ENCODE results near the gene ZFHX3.

Gene ZFHX3

DNA sequence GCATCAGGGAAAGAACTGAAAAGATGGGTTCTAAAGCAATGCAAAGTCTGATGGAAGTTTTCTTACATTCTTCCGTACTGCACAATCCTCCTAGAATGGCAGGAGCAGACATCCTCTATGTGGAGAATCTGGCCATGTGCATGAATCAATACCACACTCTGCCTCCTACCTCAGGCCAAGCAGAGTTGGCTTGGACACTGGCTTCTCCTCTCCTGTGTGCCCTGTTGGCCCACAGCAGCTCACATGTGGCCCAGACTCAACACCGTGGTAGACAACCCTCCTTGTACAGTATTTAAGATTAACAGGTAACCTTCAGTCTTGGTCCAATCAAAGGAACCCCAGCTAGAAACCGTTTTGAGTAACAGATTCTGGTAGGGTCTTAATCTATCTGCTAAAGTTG, 101.9 kb downstream of the ZFHX3 start:
- no peak for DNase-seq

DNA sequence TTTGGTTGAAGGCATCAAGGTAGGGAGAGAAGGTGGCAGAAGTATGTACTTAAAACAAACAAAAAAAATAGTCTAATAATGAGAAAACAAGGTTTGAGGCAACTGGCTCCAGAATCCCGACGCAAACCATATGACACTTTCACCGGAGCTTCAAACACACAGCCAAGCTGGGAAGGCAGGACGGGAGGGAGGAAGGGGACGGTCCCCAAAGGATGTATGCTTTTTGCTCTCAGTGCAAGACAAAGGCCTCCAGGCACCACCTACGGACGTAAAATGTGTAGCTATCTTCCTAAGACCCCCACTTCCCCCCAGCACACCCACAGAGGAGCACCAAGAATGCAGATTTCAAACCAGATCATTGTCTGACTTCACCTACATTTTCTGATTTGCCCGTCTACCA, 102.3 kb downstream of the ZFHX3 start:
- no peak for DNase-seq

DNA sequence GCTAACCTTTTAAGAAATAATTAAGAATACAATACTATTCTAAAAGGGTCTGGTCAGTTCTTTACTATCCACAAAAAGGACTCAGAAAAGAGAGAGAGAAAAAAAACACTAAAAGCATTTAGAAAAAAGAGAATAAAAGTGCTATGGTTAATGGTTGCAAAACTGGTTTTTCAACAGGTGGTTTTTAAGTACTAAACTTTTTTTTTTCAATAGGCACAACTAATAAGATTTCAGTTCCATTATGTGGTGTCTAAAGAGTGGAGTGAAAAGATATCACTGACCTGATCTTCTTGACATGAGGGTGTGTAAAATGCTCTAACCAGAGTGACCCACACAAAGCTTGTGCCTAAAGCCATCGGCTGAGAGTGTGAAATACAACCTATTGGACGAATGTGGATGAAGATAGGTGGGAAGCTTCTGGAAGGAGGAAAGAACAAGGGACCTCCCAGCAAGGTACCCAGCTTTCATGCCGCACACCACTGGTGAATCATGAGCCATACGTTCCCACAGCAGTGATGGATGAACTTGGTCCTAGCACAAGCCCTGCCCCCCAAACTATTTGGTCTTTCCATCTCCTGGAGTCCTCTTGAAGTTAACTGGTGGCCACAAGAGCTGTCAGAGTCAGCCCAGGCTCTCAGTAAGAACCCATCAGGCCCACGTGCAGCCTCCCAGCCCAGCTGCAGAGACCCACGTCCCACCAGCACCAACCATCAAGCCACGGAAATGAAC, 103.0 kb downstream of the ZFHX3 start:
- DNase-seq, result no peak

DNA sequence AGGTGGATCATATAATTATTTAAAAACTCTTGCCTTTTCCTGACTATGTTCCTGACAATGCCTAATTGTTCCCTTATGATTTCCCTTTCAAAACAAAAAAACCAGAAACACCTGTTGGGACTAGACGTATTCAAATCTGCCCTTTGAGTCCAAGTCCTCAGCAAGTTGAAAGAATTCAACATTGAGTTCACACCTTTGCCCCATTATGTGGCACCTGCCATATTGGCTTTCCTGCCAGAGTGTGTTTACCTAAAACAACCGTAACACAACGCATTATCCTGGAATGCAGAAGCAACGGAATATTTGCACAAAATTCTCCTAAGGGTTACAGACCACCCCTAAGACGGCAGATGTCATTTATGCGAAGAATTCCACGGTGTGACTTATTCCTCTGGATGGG, 105.9 kb downstream of the ZFHX3 start:
- DNase-seq, result peak; percentile 26

DNA sequence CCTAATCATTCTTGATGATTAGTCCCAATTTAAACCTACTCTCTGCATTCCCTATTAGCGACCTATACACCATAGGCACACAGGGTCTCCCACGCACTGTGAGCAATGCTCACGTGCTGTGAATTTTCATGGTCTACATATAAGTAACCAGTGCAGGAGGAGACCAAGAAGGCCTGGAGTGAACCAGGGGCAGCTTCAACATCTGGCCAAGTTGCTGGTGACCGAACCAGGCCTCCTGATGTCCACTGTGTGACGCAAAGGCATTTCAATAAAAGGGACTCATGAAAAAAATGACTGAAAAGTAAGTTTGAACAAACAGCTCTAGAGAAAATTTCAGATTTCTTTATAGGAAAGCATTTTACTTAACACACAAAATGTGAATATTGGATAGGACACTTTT, 107.0 kb downstream of the ZFHX3 start:
- DNase-seq, result no peak

DNA sequence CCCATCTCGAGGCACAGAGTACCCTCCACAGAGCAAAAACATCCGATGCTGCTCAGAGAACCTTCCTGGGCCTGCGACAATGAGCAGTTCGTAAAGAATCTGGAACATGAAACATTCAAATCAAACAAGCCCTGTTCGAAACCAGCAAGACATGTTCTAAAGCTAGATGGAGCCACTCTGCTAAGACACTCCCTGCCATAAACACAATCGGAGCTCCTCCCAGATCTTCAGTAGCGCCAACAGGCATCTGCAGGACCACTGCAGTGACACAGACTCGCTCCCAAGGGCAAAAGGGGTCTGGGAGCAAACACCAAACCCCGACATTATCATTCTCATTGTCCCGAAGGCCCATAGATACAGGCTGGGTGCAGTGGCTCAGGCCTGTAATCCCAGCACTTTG, 108.7 kb downstream of the ZFHX3 start:
- no peak for DNase-seq

DNA sequence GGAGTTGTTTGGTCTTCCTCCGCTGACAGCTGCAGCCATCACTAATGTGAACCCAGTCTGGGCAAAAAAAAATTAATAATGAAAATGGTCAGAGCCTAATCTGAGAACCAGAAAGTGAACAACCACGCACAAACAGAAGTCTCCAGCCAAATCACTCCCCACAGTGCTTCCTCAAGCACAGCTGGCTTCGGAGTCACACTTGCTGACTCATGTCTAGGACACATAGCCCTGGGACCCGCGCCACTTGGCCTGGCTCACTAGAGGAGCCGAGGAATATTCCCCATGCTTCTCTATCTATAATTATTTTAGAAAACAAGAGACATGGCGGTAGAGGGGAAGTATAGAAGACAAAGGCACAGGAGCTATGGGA, 109.1 kb downstream of the ZFHX3 start:
- no peak for DNase-seq

DNA sequence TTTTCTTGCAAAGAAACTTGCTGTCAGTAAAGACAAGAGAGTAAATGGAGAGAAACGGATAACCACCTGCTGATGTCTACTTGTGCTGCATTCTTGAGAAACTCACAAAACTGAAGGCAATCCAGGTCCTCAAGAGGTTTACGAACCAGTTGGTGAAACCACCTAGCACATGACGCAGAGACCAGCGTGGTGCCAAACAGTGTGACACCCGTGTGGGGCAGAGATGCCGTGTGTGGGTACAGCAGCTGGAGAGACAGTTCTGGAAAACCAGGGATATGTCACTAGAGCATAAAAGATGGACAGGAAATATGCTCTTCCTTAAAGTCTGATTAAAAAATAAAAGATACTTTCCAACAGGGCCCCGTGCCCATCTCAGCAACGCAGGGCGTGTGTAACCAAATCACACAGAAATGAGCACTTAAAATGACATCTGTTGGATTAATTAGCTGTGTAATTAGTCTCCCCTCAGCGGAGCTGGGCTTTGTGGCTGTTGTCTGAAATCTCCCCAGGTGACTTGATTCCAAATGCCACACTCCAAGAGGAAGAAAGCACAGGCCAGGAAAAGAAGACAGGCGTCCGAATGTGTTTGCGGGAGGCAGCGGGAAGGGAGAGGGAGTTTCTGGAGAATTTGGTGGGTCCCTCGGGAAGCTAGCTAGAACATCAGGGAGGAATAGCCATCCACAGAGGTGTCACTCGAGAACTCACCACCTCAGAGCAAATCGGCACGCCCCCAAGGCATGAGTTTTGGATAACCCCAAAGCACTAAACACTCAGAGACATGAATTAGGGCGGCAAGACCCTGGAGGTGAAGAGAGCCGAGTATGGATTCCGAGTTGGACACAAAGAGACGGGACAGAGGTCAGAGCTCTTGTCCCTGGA, 109.8 kb downstream of the ZFHX3 start:
- peak; percentile 41 for DNase-seq

DNA sequence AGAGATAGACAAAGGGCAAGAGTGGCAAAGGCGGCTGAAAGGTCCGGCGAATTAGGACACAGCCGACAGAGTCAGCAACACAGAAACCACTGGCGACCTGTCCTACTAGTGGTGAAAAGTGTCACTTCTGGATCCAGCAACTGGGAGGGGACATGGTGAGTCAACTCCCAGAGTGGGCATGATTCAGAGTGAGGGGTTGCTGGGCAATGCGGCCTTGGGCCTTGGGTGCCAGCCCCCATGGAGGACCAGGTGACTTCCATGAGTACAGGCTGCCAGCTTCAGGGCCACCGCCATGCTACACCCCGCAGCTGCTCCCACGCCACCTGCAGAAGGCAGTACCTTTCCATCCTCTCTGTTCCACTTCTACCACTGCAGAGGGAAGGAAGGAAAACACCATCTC, 110.6 kb downstream of the ZFHX3 start:
- no peak for DNase-seq

DNA sequence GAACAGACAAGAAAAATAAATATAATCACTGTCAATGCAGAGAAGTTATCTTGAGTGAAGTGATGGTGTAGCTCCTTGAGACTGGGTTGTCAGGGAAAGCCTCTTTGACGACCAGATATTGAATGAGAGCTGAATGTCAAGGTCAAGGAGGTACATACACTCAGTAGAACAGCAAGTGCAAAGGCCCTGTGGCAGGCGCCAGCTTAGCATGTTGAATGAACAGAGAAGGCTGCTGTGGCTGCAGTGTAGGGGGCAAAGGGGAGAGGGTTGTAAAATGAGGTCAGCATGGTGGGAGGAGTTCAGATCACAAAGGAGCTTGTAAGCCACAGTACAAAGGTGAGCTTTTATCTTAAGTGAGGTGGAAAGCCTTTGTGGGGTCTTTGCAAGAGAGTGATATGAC, 111.5 kb downstream of the ZFHX3 start:
- DNase-seq, result no peak

DNA sequence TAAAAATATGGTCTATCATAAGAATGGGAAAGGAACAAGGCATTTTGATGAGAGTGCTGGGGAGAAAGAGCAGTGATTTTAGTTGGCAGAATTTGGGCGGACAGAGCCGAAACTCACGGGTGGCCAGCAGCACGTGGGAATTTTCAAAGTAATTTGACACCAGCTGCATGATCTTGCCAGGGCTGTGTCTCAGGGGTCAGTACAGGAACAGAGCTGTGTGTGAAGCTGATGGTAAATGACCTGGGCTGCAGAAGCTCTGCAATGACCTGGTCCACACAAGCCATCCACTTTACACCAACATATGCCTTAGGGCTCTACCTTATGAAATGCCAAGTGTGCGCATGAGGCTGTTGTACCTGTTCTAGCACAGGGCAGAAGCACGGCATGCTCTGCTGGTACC, 112.0 kb downstream of the ZFHX3 start:
- DNase-seq, result no peak

DNA sequence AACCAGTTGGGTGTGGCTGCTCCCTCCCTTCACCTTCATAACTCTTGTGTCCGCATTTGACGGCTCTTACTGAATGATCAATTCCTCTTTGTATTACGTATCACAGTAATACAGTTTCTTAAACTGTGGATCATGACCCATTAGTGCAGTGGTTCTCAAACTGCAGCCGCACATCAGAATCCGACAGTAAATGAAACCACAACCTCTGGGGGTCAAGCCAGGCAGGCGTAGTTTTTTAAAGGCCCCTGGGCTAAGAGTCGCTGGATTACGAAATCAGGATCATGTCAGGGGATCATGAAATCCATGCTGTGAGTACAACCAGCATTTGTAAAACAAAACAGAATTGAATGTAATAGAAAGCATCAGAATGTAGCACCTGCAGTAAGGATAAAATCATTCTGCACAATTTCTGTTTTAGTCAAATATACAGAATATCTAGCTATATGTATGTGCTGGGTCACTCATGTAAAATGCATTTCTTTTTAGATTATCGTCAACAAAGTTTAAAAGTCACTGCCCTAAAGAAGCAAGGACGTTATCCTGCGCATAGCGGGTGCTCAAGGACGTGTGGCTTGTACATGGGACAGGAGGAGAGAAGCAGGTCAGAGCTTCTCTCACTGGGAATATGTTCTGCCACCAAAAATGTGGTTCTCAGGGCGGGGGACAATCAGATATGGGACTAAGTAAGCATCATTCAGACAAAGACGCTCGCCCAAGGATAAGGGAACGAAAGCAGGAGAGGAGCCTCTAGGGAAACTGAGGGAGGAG, 113.1 kb downstream of the ZFHX3 start:
- DNase-seq, result no peak

DNA sequence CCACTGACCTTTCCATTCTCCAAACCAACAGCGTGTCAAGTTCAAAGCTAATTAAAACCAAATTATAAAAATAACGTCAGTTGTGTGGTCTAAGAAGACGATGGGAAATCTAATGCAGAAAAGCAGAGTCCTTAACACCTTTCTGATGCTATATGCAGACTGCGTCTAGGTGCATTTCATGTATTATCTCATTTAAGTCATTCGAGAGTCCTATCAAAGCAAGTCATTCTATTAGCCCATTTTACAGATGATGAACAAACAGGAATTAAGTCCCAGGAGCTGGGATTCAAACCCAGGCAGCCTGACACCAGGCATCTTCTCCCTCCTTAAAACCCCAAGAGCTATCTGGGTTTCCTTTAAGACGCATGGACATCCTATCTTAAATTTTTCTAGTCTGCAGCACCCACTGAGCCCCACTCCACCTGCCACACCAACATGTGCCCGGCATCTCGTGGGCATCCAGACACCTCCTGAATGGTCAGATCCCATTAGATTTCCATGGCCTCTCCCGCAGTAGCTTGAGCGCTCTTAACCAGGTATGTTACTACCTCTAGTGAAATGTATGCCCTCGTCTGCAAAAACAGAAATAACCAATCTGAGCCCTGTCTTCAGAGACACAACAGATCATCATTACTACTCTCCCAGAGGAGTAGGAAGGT, 115.1 kb downstream of the ZFHX3 start:
- DNase-seq, result no peak

DNA sequence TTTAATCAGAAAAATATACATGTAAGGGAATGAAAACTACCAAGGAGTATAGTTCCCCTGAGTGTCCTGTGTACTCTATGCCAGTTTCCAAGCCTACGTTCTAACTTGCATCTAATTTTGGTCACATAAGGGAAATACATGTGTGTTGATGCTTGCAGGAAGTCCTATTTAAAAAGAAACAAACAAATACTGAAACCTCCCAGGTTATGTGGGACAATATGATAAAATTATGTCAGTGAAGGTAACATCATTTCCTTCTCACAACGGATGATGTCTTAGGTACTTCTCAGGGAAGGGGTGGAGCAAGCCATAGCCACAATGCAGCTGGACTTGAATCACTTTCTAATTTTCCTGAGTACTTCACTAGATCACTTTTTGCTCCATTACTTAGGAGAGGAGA, 115.9 kb downstream of the ZFHX3 start:
- no peak for DNase-seq

DNA sequence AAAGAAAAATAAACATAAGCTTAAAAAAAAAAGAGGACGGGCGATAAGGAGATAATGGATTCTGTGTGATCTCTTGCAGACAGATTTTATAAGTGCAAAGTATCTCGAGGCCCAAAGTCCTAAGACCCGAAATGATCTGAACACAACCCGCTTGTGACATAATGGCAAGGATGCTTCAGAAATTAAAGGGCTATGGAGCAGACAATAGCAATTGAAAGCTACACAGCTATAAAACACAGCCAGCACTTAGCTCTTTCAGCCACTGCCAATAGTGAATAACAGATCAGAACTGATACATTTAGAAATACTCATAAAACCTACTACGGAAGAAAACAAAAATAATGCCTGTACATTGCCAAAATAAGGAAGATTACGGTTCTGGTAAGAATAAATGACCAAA, 117.5 kb downstream of the ZFHX3 start:
- no peak for DNase-seq

DNA sequence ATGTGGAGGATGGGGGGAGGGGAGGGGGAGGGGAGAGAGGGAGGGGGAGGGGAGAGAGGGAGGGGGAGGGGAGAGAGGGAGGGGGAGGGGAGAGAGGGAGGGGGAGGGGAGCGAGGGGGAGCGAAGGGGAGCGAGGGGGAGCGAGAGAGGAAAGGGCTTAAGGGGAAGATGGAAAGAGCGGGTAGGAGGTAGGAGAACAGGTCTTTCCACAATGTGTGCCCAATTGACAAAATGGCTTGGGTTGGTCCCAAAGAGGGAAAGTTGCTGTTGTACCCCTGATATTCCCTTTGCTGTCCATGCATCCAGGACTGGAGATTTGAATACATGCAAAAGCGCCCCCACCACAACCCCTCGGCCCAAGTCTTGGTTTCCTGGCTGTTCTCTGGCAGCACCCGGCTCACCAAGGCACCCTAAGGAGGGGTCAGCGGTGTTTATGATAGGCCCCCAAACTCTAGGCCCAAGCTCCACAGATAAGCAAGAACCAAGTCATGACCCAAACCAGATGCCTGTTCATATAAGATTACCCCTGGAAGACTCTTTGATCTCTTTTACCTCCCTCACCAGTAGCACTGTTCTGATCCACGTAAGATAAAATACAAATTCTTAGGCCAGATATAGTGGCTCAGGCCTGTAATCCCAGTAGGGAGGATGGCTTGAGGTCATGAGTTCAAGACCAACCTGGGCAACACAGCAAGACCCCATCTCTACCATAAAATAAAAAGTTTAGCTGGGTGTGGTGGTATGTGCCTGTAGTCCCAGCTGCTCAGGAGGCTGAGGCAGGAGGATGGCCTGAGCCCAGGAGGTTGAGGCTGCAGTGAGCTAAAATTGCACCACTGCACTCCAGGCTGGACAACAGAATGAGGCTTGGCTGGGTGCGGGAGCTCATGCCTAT, 119.6 kb downstream of the ZFHX3 start:
- no peak for DNase-seq

DNA sequence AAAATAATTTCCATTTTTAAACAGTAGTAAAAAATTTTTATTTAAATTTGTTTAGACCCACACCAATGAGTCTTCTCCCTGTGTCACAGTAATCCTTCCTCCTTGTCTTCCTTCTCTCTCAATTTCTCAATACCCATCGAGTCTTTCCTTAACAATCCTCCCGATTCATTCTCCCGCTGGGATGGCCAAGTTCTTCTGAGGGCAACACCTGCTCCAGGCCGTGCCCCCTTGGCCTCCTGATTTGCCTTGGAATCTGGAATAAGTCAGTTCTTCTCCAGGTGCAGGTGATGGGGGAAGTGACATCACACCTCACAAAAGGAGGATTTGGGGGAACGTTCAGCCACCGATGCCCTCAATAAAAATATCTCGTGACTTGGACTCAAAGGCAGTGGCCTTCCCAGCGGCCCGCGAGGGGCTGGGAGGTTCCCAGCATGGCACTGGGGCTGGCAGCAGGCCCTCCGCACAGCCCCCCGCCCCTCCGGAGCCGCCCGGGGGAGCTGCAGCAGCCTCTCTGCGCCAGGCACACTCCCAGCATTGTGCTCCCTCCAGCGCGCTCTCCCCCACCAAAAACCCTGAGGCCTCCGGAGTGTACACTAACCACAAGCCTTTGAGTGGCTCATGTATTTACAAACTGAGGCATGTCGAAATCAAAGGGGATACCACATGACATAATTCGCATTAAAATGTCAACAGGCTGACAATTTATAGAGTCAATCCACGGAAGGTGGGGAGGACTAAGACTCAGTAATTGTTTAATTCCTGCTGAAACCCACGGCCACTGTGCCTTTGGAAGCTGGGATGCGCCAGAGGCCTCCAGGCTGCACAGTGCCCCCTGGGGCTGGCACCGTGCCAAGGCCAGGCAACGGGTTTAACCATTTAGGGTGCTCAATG, 120.5 kb downstream of the ZFHX3 start:
- DNase-seq, result no peak

DNA sequence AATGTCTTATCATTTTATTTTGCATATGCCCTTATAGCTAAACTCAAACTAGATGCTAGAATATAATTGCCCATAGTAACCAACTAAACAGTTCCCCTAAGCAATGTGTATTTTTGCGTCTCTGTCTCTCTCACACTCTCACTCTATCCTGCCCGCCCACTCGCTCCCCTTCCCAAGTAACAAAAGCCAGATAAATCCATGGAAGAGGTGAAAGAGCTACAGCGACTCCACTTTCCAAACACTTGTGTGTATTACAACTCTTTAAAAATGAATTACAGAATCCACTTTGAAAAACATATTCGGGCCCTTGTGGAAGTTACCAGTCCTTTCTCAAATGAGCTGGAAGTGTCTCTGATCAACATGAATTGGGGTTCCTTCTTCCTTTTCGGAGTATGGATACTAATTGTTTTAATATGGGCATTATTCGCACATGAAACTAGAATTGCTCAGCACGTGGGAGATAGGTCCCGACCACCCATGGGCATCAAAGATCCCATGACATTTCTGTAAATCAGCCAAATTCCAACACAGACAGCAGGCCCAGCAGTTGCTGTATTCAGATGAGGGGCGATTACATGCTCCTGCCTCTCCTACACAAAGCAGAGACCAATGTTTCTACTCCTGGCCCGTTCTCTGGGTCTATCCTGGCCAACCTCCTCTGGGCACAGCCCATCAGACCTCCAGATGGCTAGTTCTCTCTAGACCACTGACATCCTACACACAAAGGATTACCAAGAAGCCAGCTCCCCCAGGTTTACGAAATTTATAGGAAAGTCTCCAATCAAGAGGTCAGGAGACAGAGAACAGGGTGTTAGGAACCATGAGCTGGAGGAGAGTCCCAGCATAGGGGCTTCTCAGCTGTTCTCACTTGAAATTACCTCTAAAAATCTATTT, 121.5 kb downstream of the ZFHX3 start:
- no peak for DNase-seq

DNA sequence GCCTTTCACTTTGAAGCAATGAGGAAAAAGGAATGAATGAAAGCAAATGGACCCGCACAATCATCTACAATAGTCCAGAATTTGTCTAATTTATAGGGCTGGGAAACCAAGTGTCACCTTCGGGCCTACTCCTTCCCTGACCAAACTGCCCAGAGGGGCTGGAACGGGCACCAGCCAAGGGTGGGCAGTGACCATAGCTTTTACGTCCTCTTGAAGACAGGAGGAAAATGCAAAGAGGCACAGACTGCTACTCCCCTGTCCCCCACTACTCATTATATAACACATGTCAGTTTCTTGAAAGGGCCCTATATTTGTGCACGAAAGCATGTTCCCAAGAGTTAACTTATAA, 122.3 kb downstream of the ZFHX3 start:
- DNase-seq, result no peak
